Transverse colon (tissue), 4 donors: ENCODE measurements around the gene SPEF2.

Source experiments
- CTCF ChIP-seq, 5 experiments: fragments of 200-600 bp in 3 of 5; fragments of 450-650 bp in 2 of 5; sonication (generic) in 3 of 5; IDR thresholded peaks; 1 replicate in 2 of 5; 2 replicates in 3 of 5; pipeline ENCODE4 v1.5.1; 2016 to 2017; ENCODE audit warnings: antibody characterized with exemption in 5 of 5, inconsistent platforms in 3 of 5, mild to moderate bottlenecking in 2 of 5, moderate library complexity in 1 of 5
- EP300 ChIP-seq: sonication (generic); formaldehyde crosslinking; IDR thresholded peaks from one replicate; pipeline ENCODE4 v1.6.1; 2017; ENCODE audit warnings: antibody characterized with exemption, low read depth
- POLR2A ChIP-seq: fragments of 450-650 bp; IDR thresholded peaks from one replicate; pipeline ENCODE4 v1.6.1; 2016; ENCODE audit warnings: antibody characterized with exemption, mild to moderate bottlenecking, moderate library complexity
- POLR2AphosphoS5 ChIP-seq, 3 donors: sonication (generic); formaldehyde crosslinking; IDR thresholded peaks; one replicate each; pipeline ENCODE4 v1.6.1; 2016; ENCODE audit warnings: antibody characterized with exemption in 3 of 3

GRCh38 chr5:35783551-35783950 is 165.9 kb downstream of the SPEF2 start:
- TF ChIP-seq CTCF (IDR thresholded peaks at IDR 0.05) (no peak), EP300 (no peak), POLR2AphosphoS5 (IDR thresholded peaks at IDR 0.05) (no peak), POLR2A (no peak)
